Neuronal stem cell (in vitro differentiated cells): ENCODE data around the gene ARHGAP24.

Source experiments
- DNase-seq: peaks from one replicate; pipeline ENCODE4 v3.0.0-alpha.2; 2013; ENCODE audit warnings: low spot score
- H2AFZ ChIP-seq: one replicate; pipeline ENCODE4 v1.6.1; 2013; ENCODE audit warnings: mild to moderate bottlenecking, low read length, inconsistent platforms
- H2AK5ac ChIP-seq: 2 replicates; pipeline ENCODE4 v1.6.1; 2013; ENCODE audit warnings: low read depth, mild to moderate bottlenecking, inconsistent platforms, low read length, moderate library complexity, mixed read lengths
- H2BK120ac ChIP-seq: 2 replicates; pipeline ENCODE4 v1.6.1; 2013; ENCODE audit warnings: low read depth, mild to moderate bottlenecking, inconsistent platforms, low read length, moderate library complexity, mixed read lengths
- H2BK12ac ChIP-seq: one replicate; pipeline ENCODE4 v1.6.1; 2013; ENCODE audit warnings: low read length, inconsistent platforms
- H2BK15ac ChIP-seq: 2 replicates; pipeline ENCODE4 v1.6.1; 2013; ENCODE audit warnings: mild to moderate bottlenecking, low read length, inconsistent platforms, mixed read lengths
- H2BK5ac ChIP-seq: one replicate; pipeline ENCODE4 v1.6.1; 2013; ENCODE audit warnings: inconsistent platforms, mild to moderate bottlenecking, low read length, moderate library complexity
- H3K14ac ChIP-seq: one replicate; pipeline ENCODE4 v1.6.1; 2013; ENCODE audit warnings: low read length, inconsistent platforms
- H3K18ac ChIP-seq: 2 replicates; pipeline ENCODE4 v1.6.1; 2013; ENCODE audit warnings: low read length, inconsistent platforms
- H3K23ac ChIP-seq: 2 replicates; pipeline ENCODE4 v1.6.1; 2013; ENCODE audit warnings: low read depth, mild to moderate bottlenecking, mixed read lengths, low read length, inconsistent platforms; ENCODE audit not compliant: poor library complexity
- H3K27ac ChIP-seq: replicated peaks from 3 replicates; pipeline ENCODE4 v1.5.1; 2013; ENCODE audit warnings: low read length, inconsistent platforms
- H3K27me3 ChIP-seq, 3 experiments: 2 replicates each; pipeline ENCODE4 v1.6.1; 2013; ENCODE audit warnings: low read length in 3 of 3, mild to moderate bottlenecking in 2 of 3, inconsistent platforms in 1 of 3, low read depth in 1 of 3, mixed read lengths in 1 of 3, moderate library complexity in 1 of 3; ENCODE audit not compliant: control insufficient read depth in 3 of 3, insufficient read depth in 3 of 3
- H3K36me3 ChIP-seq, 2 donors: replicated peaks in 1 of 2; 2 replicates each; pipeline ENCODE4 v1.6.1; 2013; ENCODE audit warnings: low read length in 2 of 2; ENCODE audit not compliant: control insufficient read depth in 2 of 2, insufficient read depth in 2 of 2
- H3K4ac ChIP-seq: 2 replicates; pipeline ENCODE4 v1.6.1; 2013; ENCODE audit warnings: inconsistent platforms, mild to moderate bottlenecking, low read length, moderate library complexity
- H3K4me1 ChIP-seq, 2 donors: 1 replicate in 1 of 2; 2 replicates in 1 of 2; pipeline ENCODE4 v1.6.1; 2013; ENCODE audit warnings: low read length in 2 of 2, low read depth in 1 of 2; ENCODE audit not compliant: control insufficient read depth in 2 of 2, insufficient read depth in 1 of 2
- H3K4me2 ChIP-seq: one replicate; pipeline ENCODE4 v1.6.1; 2013; ENCODE audit warnings: mild to moderate bottlenecking, low read length, inconsistent platforms; ENCODE audit not compliant: insufficient read depth, poor library complexity, severe bottlenecking
- H3K4me3 ChIP-seq, 2 donors: 2 replicates each; pipeline ENCODE4 v1.5.1; 2013; ENCODE audit warnings: low read length in 2 of 2, mild to moderate bottlenecking in 2 of 2, inconsistent platforms in 1 of 2, moderate library complexity in 1 of 2
- H3K79me1 ChIP-seq: one replicate; pipeline ENCODE4 v1.6.1; 2013; ENCODE audit warnings: low read depth, mild to moderate bottlenecking, inconsistent platforms, low read length, moderate library complexity
- H3K9ac ChIP-seq: one replicate; pipeline ENCODE4 v1.6.1; 2013; ENCODE audit warnings: mild to moderate bottlenecking, low read depth, low read length, inconsistent platforms; ENCODE audit not compliant: poor library complexity
- H3K9me3 ChIP-seq, 2 donors: replicated peaks in 1 of 2; 2 replicates each; pipeline versions ENCODE3 to v1.6.1; 2013; ENCODE audit warnings: low read length in 2 of 2, mild to moderate bottlenecking in 2 of 2, inconsistent platforms in 1 of 2, low read depth in 1 of 2, mixed read lengths in 1 of 2, moderate library complexity in 1 of 2; ENCODE audit not compliant: control insufficient read depth in 2 of 2, insufficient read depth in 1 of 2
- H4K8ac ChIP-seq: one replicate; pipeline ENCODE4 v1.6.1; 2013; ENCODE audit warnings: low read depth, mild to moderate bottlenecking, inconsistent platforms, low read length, moderate library complexity
- H4K91ac ChIP-seq: one replicate; pipeline ENCODE4 v1.6.1; 2013; ENCODE audit warnings: low read length, low read depth, mild to moderate bottlenecking, inconsistent platforms; ENCODE audit not compliant: poor library complexity
- WGBS, 2 donors: extraction: QIAGEN DNeasy Blood & Tissue Kit; methylation state at CpG; one replicate each; pipeline ENCODE4 v1.1.7; 2013; ENCODE audit warnings: missing lambda C conversion rate in 2 of 2, mixed read lengths in 1 of 2; ENCODE audit not compliant: insufficient read length in 2 of 2, insufficient replicate concordance in 1 of 2; ENCODE audit errors: extremely low coverage in 2 of 2; 5-methylcytosine and 5-hydroxymethylcytosine counted together

ARHGAP24 gene

DNA sequence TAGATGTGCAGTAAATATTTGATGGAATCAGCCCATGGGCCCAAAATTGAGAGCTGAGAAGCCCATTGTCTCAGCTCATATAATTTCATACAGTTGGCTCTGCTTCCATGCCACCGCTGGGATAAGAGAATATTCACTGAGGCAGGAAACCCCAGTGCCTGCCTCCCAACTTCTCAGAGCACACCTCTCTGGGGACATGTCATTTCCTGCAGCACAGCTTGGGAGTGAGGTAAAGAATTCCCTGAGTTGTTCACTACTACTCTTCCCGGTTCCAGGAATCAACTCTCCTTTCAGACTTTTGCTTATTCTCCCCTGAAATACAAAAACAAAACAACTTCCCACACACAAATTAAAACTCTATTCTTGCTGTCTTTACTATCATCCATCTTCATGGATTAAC lies 495.6 kb downstream of the ARHGAP24 start:
- no peak overlapping the region for H3K9ac ChIP-seq
- no peak overlapping the region for H2BK12ac ChIP-seq
- H4K8ac ChIP-seq, result no peak overlapping the region
- no peak overlapping the region for H2BK15ac ChIP-seq
- no peaks in the 10 kb centered on the region for H3K36me3 ChIP-seq
- H2BK120ac ChIP-seq, result no peak overlapping the region
- no peak overlapping the region for H3K27ac ChIP-seq
- no peak overlapping the region for H2AFZ ChIP-seq
- H3K4ac ChIP-seq, result no peak overlapping the region
- H3K27me3 ChIP-seq, result no peaks in the 10 kb centered on the region
- H4K91ac ChIP-seq, result no peak overlapping the region
- H3K9me3 ChIP-seq, result no peaks in the 10 kb centered on the region
- H3K18ac ChIP-seq, result no peak overlapping the region
- no peak overlapping the region for H2AK5ac ChIP-seq
- H3K14ac ChIP-seq, result no peak overlapping the region
- no peaks in the 10 kb centered on the region for H3K4me1 ChIP-seq
- no peak for DNase-seq
- WGBS, 2 donors, result no CpG with 5 or more reads among the region's 2 CpGs
- H3K79me1 ChIP-seq, result no peaks in the 10 kb centered on the region
- no peak overlapping the region for H3K23ac ChIP-seq
- H3K4me2 ChIP-seq, result no peak overlapping the region
- no peak overlapping the region for H3K4me3 ChIP-seq
- H2BK5ac ChIP-seq, result no peak overlapping the region

DNA sequence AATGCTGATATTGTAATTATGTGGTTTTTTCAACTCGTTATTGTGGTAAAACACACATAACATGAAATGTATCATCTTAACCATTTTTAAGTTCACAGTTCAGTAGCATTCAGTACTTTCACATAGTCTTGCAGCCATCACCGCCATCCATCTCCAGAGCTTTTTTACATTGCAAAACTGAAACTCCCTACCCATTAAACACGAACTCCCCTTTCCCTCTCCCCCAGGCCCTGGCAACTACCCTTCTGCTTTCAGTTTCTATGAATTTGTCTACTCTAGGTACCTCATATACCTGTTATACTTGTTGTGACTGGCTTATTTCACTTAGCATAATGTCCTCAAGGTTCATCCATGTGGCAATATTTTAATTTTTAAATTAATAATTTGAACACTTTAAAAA lies 504.3 kb downstream of the ARHGAP24 start:
- H3K36me3 ChIP-seq, result no peaks in the 10 kb centered on the region
- no peak overlapping the region for H4K8ac ChIP-seq
- H2BK120ac ChIP-seq, result no peak overlapping the region
- no peak overlapping the region for H3K4ac ChIP-seq
- H3K18ac ChIP-seq, result no peak overlapping the region
- no peaks in the 10 kb centered on the region for H3K9me3 ChIP-seq
- no peak overlapping the region for H3K4me3 ChIP-seq
- no peak overlapping the region for H4K91ac ChIP-seq
- H2BK5ac ChIP-seq, result no peak overlapping the region
- no peak overlapping the region for H3K23ac ChIP-seq
- no peak overlapping the region for H2AFZ ChIP-seq
- no peaks in the 10 kb centered on the region for H3K79me1 ChIP-seq
- WGBS, 2 donors, result no CpG with 5 or more reads among the region's 3 CpGs
- H3K4me1 ChIP-seq, result no peaks in the 10 kb centered on the region
- H2BK12ac ChIP-seq, result no peak overlapping the region
- no peak overlapping the region for H3K9ac ChIP-seq
- H2AK5ac ChIP-seq, result no peak overlapping the region
- no peak overlapping the region for H3K27ac ChIP-seq
- H3K14ac ChIP-seq, result no peak overlapping the region
- DNase-seq, result no peak
- no peaks in the 10 kb centered on the region for H3K27me3 ChIP-seq
- no peak overlapping the region for H3K4me2 ChIP-seq
- H2BK15ac ChIP-seq, result no peak overlapping the region

DNA sequence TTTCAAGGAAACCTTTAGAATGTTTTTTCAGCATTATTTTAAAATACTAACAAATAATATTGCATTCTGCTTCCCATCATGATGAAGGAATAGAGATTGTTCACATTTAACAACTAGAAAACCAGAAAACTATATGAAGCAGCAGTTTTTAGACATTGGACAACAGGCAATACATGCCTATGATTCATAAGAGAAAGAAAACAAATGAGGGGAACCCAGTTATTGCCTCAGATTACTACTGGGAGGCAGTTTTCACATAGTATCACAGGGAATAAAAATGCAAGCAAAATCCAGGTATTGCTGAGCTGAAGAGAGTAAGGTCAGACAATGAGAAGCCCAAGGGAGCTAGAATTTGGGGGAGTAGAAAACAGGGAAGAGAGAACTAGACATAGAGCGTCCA lies 511.3 kb downstream of the ARHGAP24 start:
- no peak overlapping the region for H3K27ac ChIP-seq
- no peaks in the 10 kb centered on the region for H3K36me3 ChIP-seq
- H3K4me2 ChIP-seq, result no peak overlapping the region
- no peak overlapping the region for H3K18ac ChIP-seq
- no peak overlapping the region for H2BK12ac ChIP-seq
- no peaks in the 10 kb centered on the region for H3K4me1 ChIP-seq
- H3K4ac ChIP-seq, result no peak overlapping the region
- no peak overlapping the region for H3K4me3 ChIP-seq
- no peak overlapping the region for H2BK5ac ChIP-seq
- no peak overlapping the region for H2AFZ ChIP-seq
- H2AK5ac ChIP-seq, result no peak overlapping the region
- H3K79me1 ChIP-seq, result no peaks in the 10 kb centered on the region
- no peak overlapping the region for H2BK15ac ChIP-seq
- no peaks in the 10 kb centered on the region for H3K27me3 ChIP-seq
- H3K9ac ChIP-seq, result no peak overlapping the region
- no peak overlapping the region for H4K8ac ChIP-seq
- H3K9me3 ChIP-seq, result no peaks in the 10 kb centered on the region
- DNase-seq, result no peak
- no peak overlapping the region for H4K91ac ChIP-seq
- H3K14ac ChIP-seq, result no peak overlapping the region
- H2BK120ac ChIP-seq, result no peak overlapping the region
- H3K23ac ChIP-seq, result no peak overlapping the region
- WGBS, 2 donors, result no CpG with 5 or more reads among the region's 1 CpG

DNA sequence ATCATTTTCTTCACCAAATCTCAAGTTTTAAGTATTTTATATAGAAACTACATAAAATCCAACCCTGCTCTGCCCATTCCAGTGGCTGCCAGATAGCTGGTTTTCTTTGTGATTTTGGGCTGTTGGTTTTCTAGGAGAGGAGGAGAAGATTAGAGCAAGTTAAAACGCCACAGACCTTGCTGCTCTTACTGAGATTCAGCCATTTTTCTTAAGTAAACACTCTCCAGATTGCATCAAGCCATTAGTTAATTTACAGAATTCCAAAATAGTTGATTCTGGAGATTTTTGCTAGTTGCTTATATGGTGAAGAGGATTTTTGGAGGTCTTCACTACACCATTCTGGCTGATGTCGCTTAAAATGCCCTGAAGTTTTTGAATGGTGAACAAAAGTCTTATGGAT lies 518.7 kb downstream of the ARHGAP24 start:
- H3K18ac ChIP-seq, result no peak overlapping the region
- no peak overlapping the region for H2BK15ac ChIP-seq
- WGBS, 2 donors, result no CpG with 5 or more reads among the region's 2 CpGs
- H3K4me3 ChIP-seq, result no peak overlapping the region
- H3K36me3 ChIP-seq, result no peaks in the 10 kb centered on the region
- no peaks in the 10 kb centered on the region for H3K79me1 ChIP-seq
- H2BK12ac ChIP-seq, result no peak overlapping the region
- H3K4me1 ChIP-seq, result no peaks in the 10 kb centered on the region
- no peak overlapping the region for H3K4me2 ChIP-seq
- H2AK5ac ChIP-seq, result no peak overlapping the region
- no peak overlapping the region for H3K9ac ChIP-seq
- H3K14ac ChIP-seq, result no peak overlapping the region
- no peak overlapping the region for H2AFZ ChIP-seq
- no peak overlapping the region for H4K8ac ChIP-seq
- no peaks in the 10 kb centered on the region for H3K27me3 ChIP-seq
- DNase-seq, result no peak
- no peak overlapping the region for H3K4ac ChIP-seq
- no peak overlapping the region for H2BK120ac ChIP-seq
- no peak overlapping the region for H3K27ac ChIP-seq
- no peak overlapping the region for H3K23ac ChIP-seq
- H4K91ac ChIP-seq, result no peak overlapping the region
- no peak overlapping the region for H2BK5ac ChIP-seq
- H3K9me3 ChIP-seq, result no peaks in the 10 kb centered on the region
